Measurements from ENCODE around the gene IQSEC2.
A peak's percentile ranks its signal among the peaks of the same experiment; 100 is the strongest.

Gene IQSEC2

GRCh38 chrX:53281321-53281822 is at the start of gene IQSEC2:
Gene IQSEC2 (minus strand): TSS chrX:53281584.
- DNase-seq (ENCODE audit: low spot score): peak; percentile 80

DNA sequence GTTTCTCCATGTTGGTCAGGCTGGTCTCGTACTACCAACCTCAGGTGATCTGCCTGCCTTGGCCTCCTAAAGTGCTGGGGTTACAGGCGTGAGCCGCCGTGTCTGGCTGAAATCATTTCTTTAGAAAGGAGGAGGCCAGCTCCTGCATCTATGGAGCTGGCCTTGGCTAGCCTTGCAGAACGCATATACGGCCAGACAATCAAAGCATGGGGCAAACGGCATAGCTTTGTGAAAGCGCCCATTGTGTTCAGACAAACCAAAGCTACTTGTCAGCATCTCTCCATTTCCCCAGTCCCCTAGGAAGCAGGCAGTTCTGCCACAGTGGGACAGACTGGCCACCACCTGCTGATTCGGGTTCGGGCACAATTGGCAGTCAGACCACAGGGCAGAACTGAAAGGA is 48.9 kb upstream of the IQSEC2 start:
- no peak for DNase-seq (ENCODE audit: low spot score)

GRCh38 chrX:53324803-53325202 is 43.4 kb upstream of the IQSEC2 start:
- no peak for DNase-seq (ENCODE audit: low spot score)

- no peak for DNase-seq (ENCODE audit: low spot score)
Measured at GRCh38 chrX:53324085-53324484, 42.7 kb upstream of the IQSEC2 start.

GRCh38 chrX:53323196-53323595 is 41.8 kb upstream of the IQSEC2 start:
- no peak for DNase-seq (ENCODE audit: low spot score)

DNA sequence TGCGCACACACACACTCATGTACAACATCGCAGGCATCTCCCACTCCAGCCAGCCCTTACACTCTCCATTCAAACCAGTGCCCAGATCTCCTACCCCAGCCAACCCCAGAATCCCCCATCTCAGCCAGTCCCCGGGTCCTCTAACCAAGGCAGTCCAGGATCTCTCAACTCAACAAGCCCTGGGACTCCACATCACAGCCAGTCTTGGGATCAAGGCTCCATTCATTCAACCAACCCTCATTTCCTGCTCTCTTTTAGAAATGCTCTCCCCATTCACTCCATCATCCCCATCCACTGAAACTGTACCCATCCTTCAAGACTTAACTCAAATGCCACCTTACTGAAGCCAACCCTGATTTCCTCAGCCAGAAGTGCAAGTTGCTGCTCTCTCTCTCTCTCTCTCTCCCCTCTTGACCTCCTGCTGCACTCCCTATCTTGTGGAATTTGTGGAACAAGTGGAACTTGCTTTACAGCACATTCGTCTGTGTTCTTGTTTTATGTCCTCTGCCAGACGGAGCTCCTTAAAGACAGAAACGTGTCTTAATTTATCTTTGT is 40.6 kb upstream of the IQSEC2 start:
- no peak for DNase-seq (ENCODE audit: low spot score)

DNA sequence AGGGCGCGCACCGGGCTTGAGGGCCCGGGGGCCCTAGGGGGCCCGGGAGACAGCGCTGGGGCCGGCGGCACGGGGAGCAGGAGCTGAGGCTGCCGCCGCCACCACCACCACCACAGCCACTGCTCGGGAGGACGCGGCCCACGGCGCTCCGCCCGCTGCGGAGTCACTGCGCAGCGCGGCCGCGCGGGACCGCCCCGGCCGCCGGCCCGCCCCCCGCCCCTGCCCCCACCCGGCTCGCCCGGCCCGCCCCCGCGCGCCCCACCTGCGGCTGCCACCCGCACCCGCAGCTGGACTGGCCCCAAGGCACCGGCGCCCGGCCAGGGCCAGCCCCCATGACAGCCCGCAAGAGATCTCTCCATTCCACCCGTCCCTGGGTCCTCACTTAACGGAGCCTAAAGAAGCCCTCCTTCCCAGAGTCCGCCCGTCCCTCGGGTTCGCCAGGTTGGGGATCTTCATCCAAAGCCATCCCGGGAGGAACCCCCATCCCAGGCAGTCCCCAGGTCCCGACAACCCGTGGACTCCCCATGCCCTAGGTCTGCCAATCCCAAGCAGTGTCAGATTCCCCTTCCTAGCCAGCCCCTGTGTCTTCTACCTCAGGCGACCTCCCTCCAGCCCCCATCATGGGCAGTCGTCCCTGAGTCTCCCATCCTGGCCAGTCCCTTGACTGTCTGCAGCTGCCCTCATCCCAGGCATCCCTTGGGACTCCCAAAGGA is 40.0 kb upstream of the IQSEC2 start:
- peak; percentile 17 for DNase-seq (ENCODE audit: low spot score)

DNA sequence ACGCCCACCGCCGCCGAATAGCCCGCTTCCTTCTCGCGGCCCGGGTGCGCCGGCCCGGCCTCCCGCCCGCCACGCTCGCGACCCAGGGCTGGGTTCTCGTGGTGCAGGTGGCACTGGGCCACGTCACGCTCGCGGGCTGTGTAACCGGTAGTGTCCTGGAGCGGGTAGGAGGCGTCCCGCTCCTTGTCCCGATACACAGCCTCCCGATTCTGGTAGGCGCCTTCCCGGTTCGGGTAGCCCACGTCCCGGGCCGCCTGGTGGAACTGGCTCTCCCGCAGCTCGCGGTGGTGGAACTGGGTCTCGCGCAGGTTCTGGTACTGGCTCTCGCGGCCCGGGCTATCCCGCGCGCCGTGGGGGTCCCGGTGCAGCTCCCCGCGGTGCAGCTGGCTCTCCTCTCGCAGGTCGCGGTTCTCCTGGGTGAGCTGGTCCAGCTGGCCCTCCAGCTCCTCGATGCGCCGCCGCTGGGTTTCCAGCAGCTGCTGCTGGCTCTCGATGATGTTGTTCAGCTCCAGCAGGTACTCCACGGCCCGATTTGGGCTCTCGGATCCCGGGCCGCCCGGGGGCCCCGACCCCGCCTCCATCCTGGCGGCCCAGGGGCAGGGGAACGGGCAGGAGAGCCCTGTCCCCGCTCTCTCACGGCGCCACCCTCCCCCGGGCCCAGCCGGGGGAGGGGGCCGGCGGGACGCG is 39.3 kb upstream of the IQSEC2 start:
- no peak for DNase-seq (ENCODE audit: low spot score)

DNA sequence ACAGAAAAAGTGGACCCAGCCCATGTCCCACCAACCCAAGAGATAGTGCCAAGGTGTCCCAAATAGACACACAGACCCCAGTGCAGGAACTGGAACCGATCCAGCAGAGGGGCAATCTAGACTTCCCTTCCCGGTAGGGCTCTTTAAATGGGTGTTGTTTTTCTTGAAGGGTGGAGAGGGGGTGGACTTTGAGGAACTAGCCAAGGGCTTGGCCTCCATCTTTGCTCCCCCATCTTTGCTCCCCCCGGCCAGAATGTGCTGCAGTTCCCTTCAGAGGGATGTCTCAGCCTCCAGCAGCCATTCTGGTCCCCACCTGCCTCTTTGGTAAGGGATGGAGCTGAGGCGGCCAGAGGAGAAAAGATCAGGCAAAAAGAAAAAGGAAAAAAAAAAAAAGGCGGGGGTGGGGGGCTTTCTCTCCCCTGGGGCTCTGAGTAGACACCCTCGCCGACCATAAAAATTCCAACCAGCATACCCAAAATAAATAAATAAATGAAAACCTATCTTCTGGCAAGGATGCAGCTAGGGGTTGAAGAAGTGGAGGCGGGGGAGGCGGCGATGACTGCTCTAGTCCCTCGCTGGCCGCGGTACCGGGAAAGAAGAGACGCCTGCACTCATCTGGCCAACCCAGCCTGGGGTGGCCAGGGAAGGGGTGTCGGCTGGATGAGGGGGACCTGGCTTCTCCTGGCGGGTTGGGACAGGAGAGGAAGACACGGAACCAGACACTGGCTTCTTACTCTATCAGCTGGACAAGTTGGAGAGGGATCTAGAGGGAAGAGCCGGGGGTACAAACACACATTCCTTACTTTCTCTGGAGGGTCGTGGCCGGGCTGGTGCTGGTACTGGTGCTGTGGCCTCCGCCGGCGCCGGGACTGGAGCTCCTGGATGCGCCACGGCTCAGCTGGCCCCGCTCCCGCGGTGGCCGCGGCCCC is 38.5 kb upstream of the IQSEC2 start:
- no peak for DNase-seq (ENCODE audit: low spot score)

DNA sequence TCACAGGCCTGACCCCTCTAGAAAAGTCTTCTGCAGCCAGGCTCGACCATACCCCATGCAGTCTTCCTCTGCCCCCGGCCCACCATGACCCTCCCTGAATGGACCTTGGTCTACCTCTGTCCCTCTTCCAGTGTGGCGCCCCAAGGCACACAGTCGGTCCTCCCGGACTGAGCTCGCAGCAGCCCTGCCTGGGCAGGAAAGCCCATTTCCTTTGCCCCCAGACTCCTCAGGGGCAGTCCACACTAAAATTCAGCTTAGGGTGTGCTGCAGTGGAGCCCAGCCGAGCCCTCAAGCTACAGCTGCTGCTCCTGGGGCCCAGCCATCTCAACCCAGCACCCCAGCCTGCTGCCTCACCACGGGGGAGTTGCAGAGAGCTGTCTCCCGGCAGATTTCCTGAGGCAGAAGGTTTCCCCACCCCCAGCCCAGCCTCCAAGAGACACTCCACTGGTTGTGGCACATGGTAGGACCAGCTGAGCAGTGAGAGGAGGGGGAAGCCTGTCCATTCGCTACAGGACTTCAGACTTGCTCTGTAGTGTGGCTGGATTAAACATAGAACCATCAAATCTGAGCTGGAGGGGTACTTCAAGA is 37.5 kb upstream of the IQSEC2 start:
- DNase-seq (ENCODE audit: low spot score): no peak

DNA sequence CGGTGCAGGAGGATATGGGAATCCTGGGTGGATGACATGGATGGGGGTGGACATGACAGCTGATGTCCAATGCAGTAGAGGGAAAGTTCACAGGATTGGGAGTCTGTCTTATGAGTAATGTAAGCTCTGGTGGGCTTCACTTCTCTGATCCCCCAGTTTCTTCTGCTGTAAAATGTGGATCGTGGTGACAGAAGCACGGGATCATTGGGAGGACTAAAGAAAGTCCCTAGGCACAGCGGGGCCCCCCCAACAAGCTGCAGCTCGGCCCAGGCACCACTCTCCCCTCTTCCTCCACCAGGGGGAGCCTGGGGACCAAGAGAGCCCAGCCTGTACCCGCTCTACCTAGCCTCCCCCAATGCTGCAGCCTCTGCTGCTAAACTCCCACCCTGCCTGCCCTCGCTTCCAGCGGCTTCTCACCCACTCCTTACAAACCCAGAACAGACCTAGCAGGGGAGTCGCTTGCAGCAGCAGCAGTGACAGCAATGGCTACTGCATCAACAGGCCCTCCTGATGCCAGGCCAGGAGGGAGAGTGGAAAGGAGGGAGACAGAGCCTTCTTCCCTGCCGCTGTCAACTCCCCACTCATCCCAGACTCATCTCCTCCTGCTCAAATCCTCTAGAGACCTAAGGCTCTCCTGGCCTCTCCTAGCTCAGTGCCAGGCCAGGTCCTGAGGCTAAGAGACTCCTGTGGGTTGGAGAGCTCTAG is 36.1 kb upstream of the IQSEC2 start:
- peak; percentile 82 for DNase-seq (ENCODE audit: low spot score)

- no peak for DNase-seq (ENCODE audit: low spot score)
Measured at GRCh38 chrX:53316860-53317237, 35.5 kb upstream of the IQSEC2 start.

DNA sequence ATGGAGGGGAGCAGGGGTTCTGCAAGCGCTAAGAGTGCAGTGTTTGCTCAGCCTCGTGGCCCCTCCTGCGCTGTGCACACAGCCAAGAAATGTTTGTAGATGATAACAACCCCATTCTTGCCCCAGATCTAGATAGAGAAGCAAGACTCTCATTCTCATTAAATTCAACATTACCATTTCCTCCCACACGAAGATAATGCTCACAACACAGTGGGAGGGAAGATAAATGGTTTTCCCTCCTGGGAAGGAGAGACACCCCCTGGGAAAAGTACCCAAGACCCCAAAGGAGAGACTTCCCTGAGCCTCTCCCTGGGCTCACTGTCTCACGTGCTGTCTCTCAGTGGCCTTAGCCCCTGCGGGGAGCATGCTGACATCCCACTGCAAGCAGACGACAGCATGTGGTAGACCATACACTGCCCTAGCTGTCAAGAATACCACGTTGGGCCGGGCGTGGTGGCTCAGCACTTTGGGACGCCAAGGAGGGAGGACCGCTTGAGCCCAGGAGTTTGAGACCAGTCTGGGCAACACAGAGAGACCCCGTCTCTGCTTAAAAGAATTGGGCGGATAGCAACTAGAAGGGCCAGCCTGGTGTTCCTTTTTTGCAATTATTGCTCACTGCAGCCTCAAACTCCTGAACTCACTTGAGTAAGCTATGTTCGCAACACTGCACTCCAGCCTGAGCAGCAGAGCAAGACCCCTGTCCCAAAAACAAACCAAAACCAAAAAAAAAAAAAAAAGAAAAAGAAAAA is 34.9 kb upstream of the IQSEC2 start:
- no peak for DNase-seq (ENCODE audit: low spot score)

DNA sequence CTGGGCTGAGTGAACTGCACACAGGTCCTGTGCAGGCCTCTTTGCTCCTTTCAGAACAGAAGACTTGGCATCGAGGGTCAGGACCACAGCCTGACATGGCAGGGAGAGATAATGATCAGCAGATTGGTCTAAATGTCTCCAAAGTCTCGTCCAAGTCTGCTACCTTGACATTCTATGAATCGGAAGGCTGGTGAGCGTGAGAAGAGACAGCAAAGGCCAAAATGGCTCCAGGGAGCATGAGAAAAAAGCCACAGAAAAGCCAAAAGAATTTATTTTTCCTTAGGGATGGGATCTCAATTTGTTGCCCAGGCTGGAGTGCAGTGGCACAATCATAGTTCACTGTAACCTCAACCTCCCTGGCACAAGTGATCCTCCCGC is 32.3 kb upstream of the IQSEC2 start:
- DNase-seq (ENCODE audit: low spot score): no peak

- DNase-seq (ENCODE audit: low spot score): peak; percentile 83
Measured at GRCh38 chrX:53312946-53313727, 31.8 kb upstream of the IQSEC2 start.

DNA sequence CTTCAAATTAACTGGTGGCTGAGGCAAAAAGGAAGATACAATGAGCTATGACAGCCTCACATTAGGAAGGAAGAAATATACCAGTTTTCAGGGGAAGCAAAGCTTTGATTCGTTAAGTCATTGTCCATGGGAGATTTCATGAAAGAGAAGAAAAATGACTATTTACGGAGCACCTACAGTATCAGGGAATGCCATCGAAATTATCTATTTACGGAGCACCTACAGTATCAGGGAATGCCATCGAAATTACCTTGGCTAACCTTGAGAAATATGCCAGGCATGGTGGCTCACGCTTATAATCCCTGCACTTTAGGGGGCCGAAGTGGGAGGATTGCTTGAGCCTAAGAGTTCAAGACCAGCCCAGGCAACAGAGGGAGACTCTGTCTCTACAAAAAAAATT is 28.5 kb upstream of the IQSEC2 start:
- DNase-seq (ENCODE audit: low spot score): no peak

- no peak for DNase-seq (ENCODE audit: low spot score)
Measured at GRCh38 chrX:53308836-53309235, 27.5 kb upstream of the IQSEC2 start.

- no peak for DNase-seq (ENCODE audit: low spot score)
Measured at GRCh38 chrX:53305996-53306937, 24.9 kb upstream of the IQSEC2 start.

All from AG08395 (cell line).